Spleen (tissue), 11 donors: ENCODE measurements around the gene SPOP. TPM values are rescaled to one million over a fixed set of nuclear protein-coding genes. Genes with fewer than 3 reads are reported as not detected.

Source experiments
- DNase-seq: peaks from one replicate; pipeline ENCODE4 v3.0.0-alpha.2; 2020
- H3K27ac ChIP-seq, 8 donors: fragments of 200-600 bp; sonication (generic) in 7 of 8; 1 replicate in 4 of 8; 2 replicates in 4 of 8; pipeline versions ENCODE4 v1.5.0 to v1.8.0; 2016 to 2021; ENCODE audit warnings: inconsistent platforms in 4 of 8, mild to moderate bottlenecking in 4 of 8, moderate library complexity in 1 of 8
- H3K27me3 ChIP-seq, 7 donors: fragments of 200-600 bp; sonication (generic) in 6 of 7; replicated peaks in 1 of 7; 1 replicate in 4 of 7; 2 replicates in 3 of 7; pipeline versions ENCODE4 v1.5.0 to v1.8.0; 2016 to 2021; ENCODE audit warnings: inconsistent platforms in 3 of 7, mild to moderate bottlenecking in 1 of 7
- H3K36me3 ChIP-seq, 6 donors: fragments of 200-600 bp; sonication (generic) in 5 of 6; 1 replicate in 4 of 6; 2 replicates in 2 of 6; pipeline versions ENCODE4 v1.5.0 to v1.8.0; 2016 to 2021; ENCODE audit warnings: inconsistent platforms in 2 of 6
- H3K4me1 ChIP-seq, 6 donors: fragments of 200-600 bp; sonication (generic) in 5 of 6; 1 replicate in 3 of 6; 2 replicates in 3 of 6; pipeline versions ENCODE4 v1.5.0 to v1.8.0; 2016 to 2021; ENCODE audit warnings: inconsistent platforms in 3 of 6
- H3K4me3 ChIP-seq, 8 donors: fragments of 200-600 bp; sonication (generic) in 7 of 8; 1 replicate in 4 of 8; 2 replicates in 4 of 8; pipeline versions ENCODE4 v1.5.0 to v1.8.0; 2016 to 2021; ENCODE audit warnings: inconsistent platforms in 4 of 8, mild to moderate bottlenecking in 4 of 8, moderate library complexity in 2 of 8
- H3K9me3 ChIP-seq, 8 donors: fragments of 200-600 bp; sonication (generic) in 7 of 8; 1 replicate in 4 of 8; 2 replicates in 4 of 8; pipeline versions ENCODE4 v1.5.0 to v1.8.0; 2016 to 2021; ENCODE audit warnings: inconsistent platforms in 4 of 8
- POLR2A ChIP-seq, 3 donors: fragments of 450-650 bp; IDR thresholded peaks; one replicate each; pipeline ENCODE4 v1.5.1; 2017; ENCODE audit warnings: antibody characterized with exemption in 3 of 3, mild to moderate bottlenecking in 1 of 3
- POLR2AphosphoS5 ChIP-seq, 3 donors: sonication (generic); formaldehyde crosslinking; IDR thresholded peaks; one replicate each; pipeline ENCODE4 v1.5.1; 2017; ENCODE audit warnings: antibody characterized with exemption in 3 of 3
- WGBS, 5 donors: extraction: QIAGEN DNeasy Blood & Tissue Kit in 3 of 5; methylation state at CpG; one replicate each; pipeline versions ENCODE4 v1.1.5 to v1.1.7; 2013 to 2018; 5-methylcytosine and 5-hydroxymethylcytosine counted together
- intact Hi-C: fragments of 100-400 bp; cut with DNase I; formaldehyde crosslinking; loops from one replicate; pipeline ENCODE4 v1.15.0; 2023; ENCODE audit warnings: low total_unique reads
- polyA plus RNA-seq, 3 donors: library from polyadenylated mRNA; stranded (reverse); fragments of 200-250 nt; gene quantifications; one replicate each; pipeline ENCODE4 v1.2.1, GENCODE V29; 2013
- total RNA-seq, 7 donors: library from RNA; depleted of rRNA in 3 of 7; stranded (reverse); fragments of >200 nt in 3 of 7; fragmentation: NEBNext Ultra II Directional in 4 of 7; extraction: Animal tissue kit (Norgen Biotek cat#: 25700) in 4 of 7; gene quantifications; one replicate each; pipeline versions ENCODE4 v1.1.0 to v1.2.1, GENCODE V29; 2016 to 2021
- TF ChIP-seq, protein P1 (sequence below), 11 experiments: fragments of 200-600 bp in 7 of 11; fragments of 450-650 bp in 4 of 11; sonication (generic) in 4 of 11; IDR thresholded peaks in 8 of 11; conservative IDR thresholded peaks in 3 of 11; 1 replicate in 7 of 11; 2 replicates in 4 of 11; pipeline versions ENCODE4 v1.4.0 to v1.8.0; 2016 to 2021; ENCODE audit warnings: antibody characterized with exemption in 11 of 11, inconsistent platforms in 4 of 11, mild to moderate bottlenecking in 1 of 11
- donor health status: healthy with polysubstance abuse.
- donor health status: DM: no; HTN: no; CAD: no; lungs with moderate emphysema.
- donor health status: DM: no; HTN: no; CAD: no.
- donor health status: Bipolar disorder and iron deficiency.
- donor health status: healthy.
- donor health status: DM: no; HTN: no; CAD: no.
- donor health status: DM: yes; HTN: yes; CAD: no.

The SPOP gene
- total and polyA plus RNA-seq, 10 donors, result 23.7 to 86.4 (median 67.8) TPM

DNA sequence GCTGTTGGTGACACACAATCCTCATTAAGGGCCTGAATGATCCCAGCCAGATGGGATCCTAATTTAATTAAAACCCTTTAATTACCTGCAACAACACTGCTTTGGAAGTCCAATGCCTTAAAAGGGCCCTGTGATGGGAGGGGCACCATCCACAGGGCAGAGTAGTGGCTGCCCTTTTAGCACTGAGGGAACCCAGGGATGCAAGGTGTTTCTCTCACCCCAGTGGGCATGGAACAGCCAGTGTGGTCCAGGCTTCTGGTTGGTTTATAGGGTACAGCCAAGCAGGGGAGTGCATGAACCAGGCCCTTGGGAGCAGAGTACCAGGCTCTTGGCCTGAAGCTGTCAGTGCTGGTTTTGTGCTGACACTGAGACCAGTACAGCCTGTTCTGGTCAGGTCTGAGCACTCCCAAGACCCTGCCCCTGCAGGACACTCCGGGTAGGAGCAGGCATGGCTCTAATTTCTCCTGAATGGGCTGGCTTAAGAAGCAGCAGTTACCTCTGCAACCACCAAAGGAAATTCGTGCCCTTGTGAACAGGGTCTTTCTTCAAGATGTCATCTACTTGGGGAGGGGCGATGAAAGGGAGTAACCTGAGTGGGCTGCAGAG is 92.4 kb downstream of the SPOP start:
- TF ChIP-seq, protein P1, sequence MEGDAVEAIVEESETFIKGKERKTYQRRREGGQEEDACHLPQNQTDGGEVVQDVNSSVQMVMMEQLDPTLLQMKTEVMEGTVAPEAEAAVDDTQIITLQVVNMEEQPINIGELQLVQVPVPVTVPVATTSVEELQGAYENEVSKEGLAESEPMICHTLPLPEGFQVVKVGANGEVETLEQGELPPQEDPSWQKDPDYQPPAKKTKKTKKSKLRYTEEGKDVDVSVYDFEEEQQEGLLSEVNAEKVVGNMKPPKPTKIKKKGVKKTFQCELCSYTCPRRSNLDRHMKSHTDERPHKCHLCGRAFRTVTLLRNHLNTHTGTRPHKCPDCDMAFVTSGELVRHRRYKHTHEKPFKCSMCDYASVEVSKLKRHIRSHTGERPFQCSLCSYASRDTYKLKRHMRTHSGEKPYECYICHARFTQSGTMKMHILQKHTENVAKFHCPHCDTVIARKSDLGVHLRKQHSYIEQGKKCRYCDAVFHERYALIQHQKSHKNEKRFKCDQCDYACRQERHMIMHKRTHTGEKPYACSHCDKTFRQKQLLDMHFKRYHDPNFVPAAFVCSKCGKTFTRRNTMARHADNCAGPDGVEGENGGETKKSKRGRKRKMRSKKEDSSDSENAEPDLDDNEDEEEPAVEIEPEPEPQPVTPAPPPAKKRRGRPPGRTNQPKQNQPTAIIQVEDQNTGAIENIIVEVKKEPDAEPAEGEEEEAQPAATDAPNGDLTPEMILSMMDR (IDR thresholded peaks at IDR 0.05 in 8 of 11, conservative IDR thresholded peaks at IDR 0.05 in 3 of 11), result no peak
- TF ChIP-seq POLR2A (IDR thresholded peaks at IDR 0.05), result no peak
- TF ChIP-seq POLR2AphosphoS5 (IDR thresholded peaks at IDR 0.05), result no peak
- intact Hi-C loops, result no loop called here
- no peak overlapping the region for H3K27ac ChIP-seq

DNA sequence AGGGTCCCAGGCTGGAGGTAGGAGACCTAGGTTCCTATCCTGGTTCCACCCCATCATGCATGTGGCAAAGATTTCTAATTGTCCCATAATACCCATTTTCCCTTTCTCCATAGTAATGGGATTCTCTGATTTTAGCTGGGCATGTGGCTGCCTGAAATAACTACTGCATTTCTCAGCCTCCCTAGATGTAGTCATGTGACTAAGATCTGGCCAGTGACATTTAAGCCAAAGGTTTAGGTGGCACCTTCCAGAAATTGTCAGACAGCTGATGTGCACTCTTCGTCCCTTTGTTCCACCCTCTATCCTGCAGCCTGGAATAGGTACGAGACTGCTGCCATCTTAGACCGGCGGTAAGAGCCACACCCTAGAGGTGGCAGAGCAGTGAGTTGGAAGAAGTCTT is 94.0 kb downstream of the SPOP start:
- intact Hi-C loops, result no loop called here
- DNase-seq, result no peak
- H3K9me3 ChIP-seq, result no peaks in the 10 kb centered on the region
- no peaks in the 10 kb centered on the region for H3K4me1 ChIP-seq
- peaks cover 0 to 11% (median 0%) of the 10 kb centered on the region in 6 donors for H3K36me3 ChIP-seq
- TF ChIP-seq, protein P1 (IDR thresholded peaks at IDR 0.05 in 8 of 11, conservative IDR thresholded peaks at IDR 0.05 in 3 of 11), result no peak
- TF ChIP-seq POLR2A (IDR thresholded peaks at IDR 0.05), result no peak
- no peak for TF ChIP-seq POLR2AphosphoS5 (IDR thresholded peaks at IDR 0.05)
- H3K4me3 ChIP-seq, result no peak overlapping the region
- 87 to 98% (median 93%) methylated on average over 4 of the region's 4 CpGs for WGBS, 5 donors
- H3K27me3 ChIP-seq, result no peaks in the 10 kb centered on the region
- H3K27ac ChIP-seq, result no peak overlapping the region

More for the DNA sequence above, 92.4 kb downstream of the SPOP start:
- DNase-seq, result no peak
- Histone ChIP-seq H3K36me3 (peaks cover 0 to 11% (median under 1%) of the 10 kb centered on the region in 6 donors), H3K27me3 (no peaks in the 10 kb centered on the region), H3K9me3 (no peaks in the 10 kb centered on the region), H3K4me1 (no peaks in the 10 kb centered on the region), H3K4me3 (no peak overlapping the region)
- 68 to 100% (median 83%) methylated on average over 3 of the region's 3 CpGs for WGBS, 5 donors

DNA sequence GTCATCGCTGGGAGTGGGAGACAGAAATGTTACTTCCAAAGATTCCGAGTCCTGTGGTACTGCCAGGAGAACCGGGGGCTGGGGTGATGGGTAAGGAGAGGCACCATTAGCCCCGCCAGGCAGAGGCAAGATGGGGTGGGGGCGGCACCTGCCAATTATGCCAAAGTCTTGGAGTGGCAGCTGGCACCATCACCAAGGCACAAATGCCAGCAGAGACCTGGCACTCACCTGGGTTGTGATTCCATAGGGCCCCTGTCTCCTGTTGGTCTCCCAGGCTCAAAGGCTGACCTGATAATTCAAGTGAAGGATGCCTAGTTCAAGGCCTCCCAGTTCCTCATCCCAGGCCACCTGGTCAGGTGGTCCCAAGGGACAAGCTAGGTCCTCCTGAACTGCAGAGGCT is 94.7 kb downstream of the SPOP start:
- Histone ChIP-seq H3K27ac (no peak overlapping the region), H3K4me3 (no peak overlapping the region), H3K4me1 (no peaks in the 10 kb centered on the region), H3K9me3 (no peaks in the 10 kb centered on the region), H3K27me3 (peaks cover 0 to 6% (median 0%) of the 10 kb centered on the region in 7 donors), H3K36me3 (peaks cover 0 to 8% (median 0%) of the 10 kb centered on the region in 6 donors)
- TF ChIP-seq POLR2AphosphoS5 (IDR thresholded peaks at IDR 0.05) (no peak), POLR2A (IDR thresholded peaks at IDR 0.05) (no peak)
- TF ChIP-seq, protein P1 (IDR thresholded peaks at IDR 0.05 in 8 of 11, conservative IDR thresholded peaks at IDR 0.05 in 3 of 11), result no peak
- WGBS, 5 donors, result 91 to 100% (median 94%) methylated on average over 5 of the region's 5 CpGs
- no peak for DNase-seq
- intact Hi-C loops, result no loop called here

DNA sequence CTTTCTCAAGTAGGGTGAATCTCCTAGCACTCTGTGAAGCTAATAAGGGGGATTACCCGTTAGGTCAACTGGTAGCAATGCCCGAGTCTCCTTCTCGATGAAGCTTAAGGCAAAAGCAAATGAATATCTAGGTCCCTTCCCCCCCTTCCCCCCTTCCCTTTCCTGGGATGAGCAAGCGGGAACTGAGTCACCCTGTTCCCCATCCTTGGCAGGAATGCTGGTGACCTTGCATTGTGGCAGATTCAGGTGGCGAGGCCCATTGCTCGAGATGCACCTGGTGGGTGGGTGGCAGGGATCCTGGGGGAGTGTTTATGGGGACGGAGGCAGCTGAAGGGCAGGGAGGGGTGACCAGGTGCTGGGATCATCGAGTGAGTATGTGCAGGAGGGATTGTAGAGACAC is 95.1 kb downstream of the SPOP start:
- no peak overlapping the region for H3K4me3 ChIP-seq
- peaks cover 0 to 3% (median 0%) of the 10 kb centered on the region in 6 donors for H3K36me3 ChIP-seq
- intact Hi-C loops, result no loop called here
- DNase-seq, result no peak
- H3K9me3 ChIP-seq, result no peaks in the 10 kb centered on the region
- no peaks in the 10 kb centered on the region for H3K4me1 ChIP-seq
- TF ChIP-seq POLR2A (IDR thresholded peaks at IDR 0.05), result no peak
- no peak for TF ChIP-seq POLR2AphosphoS5 (IDR thresholded peaks at IDR 0.05)
- TF ChIP-seq, protein P1 (IDR thresholded peaks at IDR 0.05 in 8 of 11, conservative IDR thresholded peaks at IDR 0.05 in 3 of 11), result no peak
- 81 to 92% (median 86%) methylated on average over 8 of the region's 8 CpGs for WGBS, 5 donors
- peaks cover 0 to 11% (median 0%) of the 10 kb centered on the region in 7 donors for H3K27me3 ChIP-seq
- H3K27ac ChIP-seq, result no peak overlapping the region
